ENCODE results near the gene AARS2.

- TF ChIP-seq POU2F2 (IDR thresholded peaks at IDR 0.05; ENCODE audit: low read depth, low read length) (no peak), POLR2AphosphoS5 (IDR thresholded peaks at IDR 0.05; ENCODE audit: low read depth, low read length) (no peak), TAF1 (IDR thresholded peaks at IDR 0.05; ENCODE audit: low read depth, low read length) (no peak), POLR2A (IDR thresholded peaks at IDR 0.05; ENCODE audit: low read depth, low read length) (no peak), SPI1 (IDR thresholded peaks at IDR 0.05; ENCODE audit: low read depth, low read length) (no peak)
Measured at GRCh38 chr6:44303842-44304241, 9.3 kb downstream of the AARS2 start.

Measured in GM12891 (cell line).